KMS-11 (cell line): ENCODE results near the gene CSTB.

Experiments
- H2AFZ ChIP-seq: fragments of 200-600 bp; sonication (generic); 2 replicates; pipeline ENCODE4 v1.6.1; 2016; ENCODE audit warnings: antibody characterized with exemption, mixed run types, low read depth
- H3K27ac ChIP-seq: fragments of 200-600 bp; sonication (generic); 2 replicates; pipeline ENCODE4 v1.6.1; 2016; ENCODE audit warnings: mild to moderate bottlenecking, mixed run types
- H3K27me3 ChIP-seq: fragments of 200-600 bp; sonication (generic); 2 replicates; pipeline ENCODE4 v1.6.1; 2017; ENCODE audit warnings: mild to moderate bottlenecking, low read depth, mixed run types, moderate library complexity; ENCODE audit not compliant: insufficient read depth
- H3K36me3 ChIP-seq: fragments of 200-600 bp; sonication (generic); 2 replicates; pipeline ENCODE4 v1.6.1; 2017; ENCODE audit warnings: mild to moderate bottlenecking, mixed run types; ENCODE audit not compliant: insufficient read depth
- H3K4me1 ChIP-seq: fragments of 200-600 bp; sonication (generic); 2 replicates; pipeline ENCODE4 v1.6.1; 2016; ENCODE audit warnings: mild to moderate bottlenecking, low read depth, mixed run types; ENCODE audit not compliant: poor library complexity, severe bottlenecking
- H3K4me2 ChIP-seq: fragments of 200-600 bp; sonication (generic); 2 replicates; pipeline ENCODE4 v1.7.0; 2016; ENCODE audit warnings: mild to moderate bottlenecking, mixed run types
- H3K4me3 ChIP-seq: fragments of 200-600 bp; sonication (generic); IDR thresholded peaks from 2 replicates; pipeline ENCODE4 v1.6.1; 2017; ENCODE audit warnings: low read depth, low read length, mixed read lengths; ENCODE audit not compliant: insufficient read depth
- H3K79me2 ChIP-seq: fragments of 200-600 bp; sonication (generic); 2 replicates; pipeline ENCODE4 v1.6.1; 2016; ENCODE audit warnings: low read depth, mixed run types; ENCODE audit not compliant: insufficient read depth
- H3K9ac ChIP-seq: fragments of 200-600 bp; sonication (generic); 2 replicates; pipeline ENCODE4 v1.6.1; 2016; ENCODE audit warnings: mild to moderate bottlenecking, mixed run types
- H4K20me1 ChIP-seq: fragments of 200-600 bp; sonication (generic); 2 replicates; pipeline ENCODE4 v1.6.1; 2016; ENCODE audit warnings: mild to moderate bottlenecking, mixed run types; ENCODE audit not compliant: insufficient read depth
- TF ChIP-seq, protein P1 (sequence below): fragments of 200-600 bp; sonication (generic); conservative IDR thresholded peaks from 2 replicates; pipeline ENCODE4 v1.6.1; 2017; ENCODE audit warnings: low read depth, mild to moderate bottlenecking, antibody characterized with exemption, low read length, moderate library complexity, mixed read lengths

The CSTB gene

DNA sequence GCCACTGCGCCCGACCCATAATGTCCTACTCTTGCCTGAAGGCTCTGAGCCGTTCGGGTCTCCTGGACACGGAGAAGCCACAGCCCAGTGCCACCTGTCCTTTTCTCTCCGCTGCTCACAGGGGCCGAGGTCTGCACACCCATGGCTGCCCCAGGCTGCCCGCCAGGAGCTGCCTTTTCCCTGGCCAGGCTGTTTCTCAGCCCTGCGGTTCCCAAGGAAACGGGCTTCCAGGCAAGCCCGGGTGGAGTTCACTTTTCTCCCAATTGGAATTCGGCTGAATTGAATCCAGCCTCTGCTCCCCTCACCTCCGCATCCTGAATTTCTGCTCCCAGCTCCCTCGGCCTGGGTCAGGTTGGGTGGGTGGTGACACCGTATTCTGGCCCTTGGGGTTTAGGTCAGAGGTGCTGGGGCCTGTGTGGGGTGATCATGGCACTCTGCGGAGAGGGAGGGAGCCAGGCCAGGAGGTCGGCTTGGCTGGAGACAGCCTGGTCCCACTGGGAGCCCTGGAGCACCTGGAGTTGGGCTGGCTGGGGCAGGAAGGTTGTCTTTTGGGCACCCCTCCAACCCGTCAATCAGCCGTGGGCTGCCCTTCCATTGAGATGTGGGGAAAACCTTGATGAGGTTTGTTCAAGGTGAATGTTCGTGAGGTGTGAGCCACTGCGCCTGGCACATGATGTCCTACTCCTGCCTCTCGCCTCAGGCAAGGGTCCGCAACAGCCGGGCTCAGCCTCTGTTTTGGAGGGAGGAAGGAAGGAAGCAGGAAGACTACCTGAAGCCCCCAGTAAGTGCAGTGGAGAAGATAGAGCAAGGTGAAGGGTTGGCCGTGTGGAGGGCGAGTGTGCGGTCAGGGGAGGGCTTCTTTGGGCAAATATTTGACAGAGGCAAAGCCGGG, 38.4 kb upstream of the CSTB start:
- Histone ChIP-seq H2AFZ (no peak overlapping the region), H3K4me3 (no peak overlapping the region), H3K4me2 (no peak overlapping the region), H3K4me1 (peaks cover 6% of the 10 kb centered on the region), H4K20me1 (no peaks in the 10 kb centered on the region), H3K9ac (no peak overlapping the region), H3K36me3 (no peaks in the 10 kb centered on the region), H3K79me2 (no peaks in the 10 kb centered on the region), H3K27ac (no peak overlapping the region), H3K27me3 (no peaks in the 10 kb centered on the region)
- TF ChIP-seq, protein P1, sequence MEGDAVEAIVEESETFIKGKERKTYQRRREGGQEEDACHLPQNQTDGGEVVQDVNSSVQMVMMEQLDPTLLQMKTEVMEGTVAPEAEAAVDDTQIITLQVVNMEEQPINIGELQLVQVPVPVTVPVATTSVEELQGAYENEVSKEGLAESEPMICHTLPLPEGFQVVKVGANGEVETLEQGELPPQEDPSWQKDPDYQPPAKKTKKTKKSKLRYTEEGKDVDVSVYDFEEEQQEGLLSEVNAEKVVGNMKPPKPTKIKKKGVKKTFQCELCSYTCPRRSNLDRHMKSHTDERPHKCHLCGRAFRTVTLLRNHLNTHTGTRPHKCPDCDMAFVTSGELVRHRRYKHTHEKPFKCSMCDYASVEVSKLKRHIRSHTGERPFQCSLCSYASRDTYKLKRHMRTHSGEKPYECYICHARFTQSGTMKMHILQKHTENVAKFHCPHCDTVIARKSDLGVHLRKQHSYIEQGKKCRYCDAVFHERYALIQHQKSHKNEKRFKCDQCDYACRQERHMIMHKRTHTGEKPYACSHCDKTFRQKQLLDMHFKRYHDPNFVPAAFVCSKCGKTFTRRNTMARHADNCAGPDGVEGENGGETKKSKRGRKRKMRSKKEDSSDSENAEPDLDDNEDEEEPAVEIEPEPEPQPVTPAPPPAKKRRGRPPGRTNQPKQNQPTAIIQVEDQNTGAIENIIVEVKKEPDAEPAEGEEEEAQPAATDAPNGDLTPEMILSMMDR, result no peak

DNA sequence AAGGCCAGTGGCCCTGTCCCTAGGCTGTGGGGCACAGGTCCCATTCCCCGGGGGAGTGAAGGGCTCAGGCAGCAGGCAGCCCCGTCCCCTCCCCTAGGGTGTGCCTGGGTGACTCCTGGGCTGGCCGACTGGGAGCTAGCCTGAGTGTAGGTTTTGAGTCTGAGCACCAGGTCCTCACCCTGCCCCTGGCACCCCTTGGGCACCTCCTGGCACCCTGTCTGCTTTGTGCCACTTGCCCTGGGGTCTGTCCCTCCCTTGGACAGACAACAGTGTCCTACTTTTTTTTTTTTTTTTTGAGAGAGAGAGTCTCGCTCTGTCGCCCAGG, 37.5 kb upstream of the CSTB start:
- peaks cover 6% of the 10 kb centered on the region for H3K4me1 ChIP-seq
- H3K36me3 ChIP-seq, result no peaks in the 10 kb centered on the region
- no peaks in the 10 kb centered on the region for H3K79me2 ChIP-seq
- H3K9ac ChIP-seq, result no peak overlapping the region
- no peak overlapping the region for H3K4me3 ChIP-seq
- TF ChIP-seq, protein P1, result no peak
- H3K4me2 ChIP-seq, result no peak overlapping the region
- H4K20me1 ChIP-seq, result no peaks in the 10 kb centered on the region
- H2AFZ ChIP-seq, result no peak overlapping the region
- no peak overlapping the region for H3K27ac ChIP-seq
- no peaks in the 10 kb centered on the region for H3K27me3 ChIP-seq

DNA sequence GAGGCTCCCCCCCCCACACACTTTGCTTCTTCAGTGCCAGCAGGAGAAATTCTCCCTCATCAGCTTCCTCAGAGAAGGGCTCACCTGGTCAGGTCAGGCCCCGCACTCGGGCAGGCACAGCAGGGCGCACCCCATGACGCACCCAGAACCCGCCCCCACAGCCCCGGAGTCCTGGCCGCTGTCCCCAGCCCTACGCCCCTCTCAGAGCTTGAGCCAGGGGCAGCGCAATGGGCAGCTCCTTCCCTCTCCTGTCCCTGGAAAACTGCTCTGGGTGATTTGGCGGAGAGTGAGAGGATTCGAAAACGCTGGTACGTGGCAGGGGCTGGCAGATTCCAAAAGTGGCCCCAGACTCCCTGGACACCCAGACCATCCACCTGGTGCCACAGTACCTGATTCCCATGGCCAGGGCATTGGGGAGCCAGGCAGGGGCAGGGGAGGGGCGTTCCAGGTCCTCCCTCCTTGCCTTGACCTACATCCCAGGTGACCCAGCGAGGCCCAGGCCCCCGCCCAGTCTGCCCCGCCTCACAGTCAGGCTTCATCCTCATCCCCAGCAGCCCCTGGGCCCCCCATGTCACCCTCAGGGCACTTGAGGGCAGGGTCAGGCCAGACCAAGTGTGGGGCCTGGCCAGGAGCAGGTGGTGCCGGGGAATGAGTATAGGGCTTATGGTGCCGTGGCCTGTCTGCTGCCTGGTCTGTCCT, 37.0 kb upstream of the CSTB start:
- H3K79me2 ChIP-seq, result no peaks in the 10 kb centered on the region
- peaks cover 6% of the 10 kb centered on the region for H3K4me1 ChIP-seq
- TF ChIP-seq, protein P1, result no peak
- H4K20me1 ChIP-seq, result no peaks in the 10 kb centered on the region
- no peak overlapping the region for H3K9ac ChIP-seq
- no peaks in the 10 kb centered on the region for H3K27me3 ChIP-seq
- H3K4me3 ChIP-seq, result no peak overlapping the region
- H2AFZ ChIP-seq, result no peak overlapping the region
- no peak overlapping the region for H3K4me2 ChIP-seq
- no peak overlapping the region for H3K27ac ChIP-seq
- H3K36me3 ChIP-seq, result no peaks in the 10 kb centered on the region

DNA sequence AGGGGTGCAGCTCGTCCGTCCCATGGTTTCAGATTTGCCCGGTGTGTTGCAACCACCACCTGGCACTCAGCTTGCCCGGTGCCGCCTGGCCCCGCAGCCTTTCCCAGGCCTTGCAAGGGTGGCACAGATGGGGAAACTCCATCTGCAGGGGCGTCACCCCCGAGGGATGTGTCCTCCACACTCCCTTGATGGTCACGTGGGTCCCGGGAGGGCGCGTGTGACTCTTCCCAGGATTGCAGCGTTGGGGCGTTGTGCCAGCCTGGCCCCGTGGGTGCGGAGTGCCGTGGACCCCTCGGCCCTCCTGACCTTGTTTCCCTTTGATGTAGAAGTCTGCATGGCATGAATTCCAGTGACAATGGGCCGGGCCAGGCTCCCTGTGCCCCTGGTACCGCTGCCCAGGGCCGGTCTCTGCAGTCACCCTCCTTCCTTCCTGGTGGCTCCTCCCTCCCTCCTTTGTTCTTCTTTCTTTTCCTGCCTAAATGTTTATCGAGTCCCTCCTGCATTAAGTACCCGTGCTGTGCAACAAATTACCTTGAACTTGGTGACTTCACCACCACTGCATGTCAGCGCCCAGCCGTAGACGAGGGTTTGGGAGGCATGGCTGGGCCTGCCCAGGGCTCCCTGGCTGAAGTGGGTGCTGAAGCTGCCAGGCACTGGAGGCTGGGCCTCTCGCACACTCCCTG, 36.2 kb upstream of the CSTB start:
- Histone ChIP-seq H3K4me2 (no peak overlapping the region), H3K79me2 (no peaks in the 10 kb centered on the region), H3K27me3 (no peaks in the 10 kb centered on the region), H3K27ac (no peak overlapping the region), H3K4me1 (peaks cover 6% of the 10 kb centered on the region), H3K36me3 (no peaks in the 10 kb centered on the region), H4K20me1 (no peaks in the 10 kb centered on the region), H3K9ac (no peak overlapping the region), H2AFZ (no peak overlapping the region), H3K4me3 (no peak overlapping the region)
- TF ChIP-seq, protein P1, result no peak
